Measurements from ENCODE around the gene UQCRHL. TPM values are rescaled to one million over a fixed set of nuclear protein-coding genes. Genes with fewer than 3 reads are reported as not detected.
"Not testable (repeated sequence)": the region's sequence is repeated elsewhere in the genome, so short reads cannot be mapped to it uniquely, and the experiment has no call there.

The UQCRHL gene
- total RNA-seq, 1 experiment from 2014 or later = 6.2 TPM

DNA sequence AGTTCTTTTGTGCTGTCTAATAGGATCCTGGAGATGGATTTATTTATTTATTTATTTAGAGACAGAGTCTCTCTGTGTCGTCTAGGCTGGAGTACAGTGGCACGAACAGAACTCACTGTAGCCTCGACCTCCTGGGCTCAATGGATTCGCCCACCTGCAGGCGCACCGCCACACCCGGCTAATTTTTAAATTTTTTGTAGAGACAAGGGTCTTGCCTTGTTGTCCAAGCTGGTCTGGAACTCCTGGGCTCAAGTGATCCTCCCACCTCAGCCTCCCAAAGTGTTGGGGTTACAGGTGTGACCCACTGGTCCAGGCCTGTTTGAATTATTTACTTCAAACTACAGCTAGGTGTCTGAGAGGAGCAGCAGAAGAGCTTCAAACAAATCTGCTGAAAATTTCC, 30.5 kb upstream of the UQCRHL start:
- Histone ChIP-seq H3K4me3 (no peak overlapping the region), H3K36me3 (no peaks in the 10 kb centered on the region), H3K9me3 (no peaks in the 10 kb centered on the region), H3K27me3 (no peaks in the 10 kb centered on the region)
- DNase-seq = no peak

DNA sequence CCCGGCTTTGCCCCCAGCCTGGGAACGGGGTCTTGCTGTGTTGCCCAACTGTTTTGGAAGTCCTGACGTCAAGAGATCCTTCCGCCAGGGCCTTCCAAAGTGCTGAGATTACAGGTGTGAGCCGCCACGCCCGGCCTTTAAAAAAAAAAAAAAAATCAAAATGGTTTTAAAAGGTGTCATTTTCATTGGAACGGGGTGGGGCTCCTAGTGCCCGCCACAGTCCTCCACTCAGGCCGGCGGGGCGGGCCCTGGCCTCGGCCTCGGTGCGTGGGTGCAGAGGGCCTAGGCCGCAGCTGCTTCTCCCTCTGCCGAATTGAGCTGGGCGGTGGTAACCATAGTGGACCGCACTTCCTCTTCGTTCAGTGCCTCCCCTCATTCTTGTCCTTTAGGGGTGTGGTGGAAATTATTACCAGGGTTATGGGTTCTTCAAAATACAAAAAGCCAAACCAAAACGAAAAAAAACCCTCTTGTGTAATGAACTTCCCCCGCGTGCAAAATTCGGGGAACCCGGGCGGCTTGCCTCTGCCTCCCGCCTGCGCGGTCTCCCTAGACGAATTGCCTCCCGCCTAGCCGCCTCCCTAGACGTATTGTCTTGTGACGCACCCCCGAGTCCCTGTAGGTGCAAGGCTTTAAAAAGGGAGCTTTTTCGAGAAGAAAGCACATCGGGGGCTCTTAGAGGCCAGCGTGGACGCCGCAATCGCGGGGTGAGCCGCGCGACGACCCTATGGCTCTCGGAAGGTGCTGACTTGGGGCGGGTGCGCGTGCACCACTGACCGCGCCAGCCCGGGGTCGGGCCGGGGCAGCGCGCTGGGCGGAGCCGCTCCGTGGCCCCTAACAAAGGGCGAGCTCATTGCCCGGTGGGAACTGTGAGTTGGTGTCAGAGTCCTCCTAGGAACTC, 29.6 kb upstream of the UQCRHL start:
- Histone ChIP-seq H3K27me3 (no peaks in the 10 kb centered on the region), H3K9me3 (no peaks in the 10 kb centered on the region), H3K4me3 (no peak overlapping the region; the same call in 1 of the 2 replicates), H3K36me3 (no peaks in the 10 kb centered on the region)
- DNase-seq = no peak

DNA sequence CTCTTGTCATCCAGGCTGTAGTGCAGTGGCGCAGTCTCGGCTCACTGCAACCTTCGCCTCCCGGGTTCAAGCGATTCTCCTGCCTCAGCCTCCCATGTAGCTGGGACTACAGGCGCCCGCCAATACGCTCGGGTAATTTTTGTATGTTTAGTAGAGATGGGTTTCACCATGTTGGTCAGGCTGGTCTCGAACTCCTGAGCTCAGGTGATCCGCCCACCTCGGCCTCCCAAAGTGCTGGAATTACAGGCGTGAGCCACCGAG, 29.0 kb upstream of the UQCRHL start:
- DNase-seq, H3K36me3 ChIP-seq, H3K27me3 ChIP-seq, H3K9me3 ChIP-seq: not testable (repeated sequence)
- peak overlapping the region; percentile 49 for H3K4me3 ChIP-seq

DNA sequence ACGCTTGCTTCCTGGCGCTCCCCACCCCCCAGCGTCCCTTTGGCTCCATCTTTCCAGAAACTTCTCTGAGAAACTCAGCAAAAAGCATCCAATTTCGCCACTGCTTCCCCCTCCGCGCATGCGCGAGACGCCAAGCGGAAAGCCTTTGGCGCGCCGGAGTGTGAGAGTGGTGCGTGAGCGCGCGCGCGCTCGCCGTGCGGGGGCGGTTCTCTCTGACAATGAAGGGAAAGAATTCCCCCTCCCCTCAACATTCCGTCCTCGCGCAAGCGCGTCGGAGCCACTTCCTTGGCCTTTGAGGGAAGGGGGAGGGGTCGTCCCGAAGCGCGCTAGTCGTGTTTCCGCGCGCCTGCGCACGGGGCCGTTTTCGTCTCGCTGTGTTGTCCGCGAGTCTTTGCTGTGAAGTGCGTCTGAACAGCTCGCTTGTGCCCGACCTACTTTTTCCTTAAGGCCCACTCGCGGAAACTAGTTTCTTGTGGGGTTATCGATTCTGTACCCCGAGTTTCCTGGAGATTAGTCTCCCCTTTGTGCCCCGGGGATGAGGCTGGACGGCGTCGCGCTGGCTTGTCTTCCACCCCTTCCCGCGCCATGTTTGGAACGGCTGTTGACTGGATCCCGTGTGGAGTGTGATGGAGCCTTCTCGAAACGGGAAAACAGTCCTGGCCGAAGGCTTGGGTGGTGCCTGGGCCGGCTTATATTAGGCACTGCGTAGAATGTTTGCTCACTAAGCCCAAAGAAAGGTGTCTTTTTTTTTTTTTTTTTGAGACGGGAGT, 28.5 kb upstream of the UQCRHL start:
- Histone ChIP-seq H3K4me3 (peak overlapping the region; percentile 65), H3K9me3 (no peaks in the 10 kb centered on the region), H3K27me3 (no peaks in the 10 kb centered on the region), H3K36me3 (no peaks in the 10 kb centered on the region)
- DNase-seq = peak; percentile 98

DNA sequence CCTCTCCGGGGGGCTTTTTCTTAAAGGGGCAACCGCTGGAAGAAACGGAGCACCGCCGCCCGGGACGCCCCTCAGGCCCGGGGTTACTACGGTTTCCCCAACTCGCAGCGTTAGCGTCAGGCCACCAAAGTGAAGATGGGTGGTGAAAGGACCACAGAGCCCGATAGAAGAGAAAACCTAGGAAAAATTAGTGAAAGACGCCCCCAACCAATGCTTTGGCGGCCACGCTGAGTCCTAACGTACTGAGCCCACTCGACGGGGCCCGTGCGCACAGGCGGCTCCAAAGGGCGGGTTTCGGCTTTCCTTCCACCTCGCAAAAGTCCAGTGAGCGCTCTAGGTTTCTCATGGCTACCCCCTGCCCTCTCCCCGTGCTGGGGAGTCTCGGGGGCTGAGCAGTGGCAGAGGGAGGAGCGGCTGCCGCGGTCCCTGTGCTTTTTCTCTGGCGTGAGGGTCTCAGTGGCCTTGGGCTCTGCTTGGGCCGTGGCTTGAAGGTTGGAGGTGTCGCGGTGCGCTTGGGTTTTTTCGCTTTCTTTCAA, 27.8 kb upstream of the UQCRHL start:
- H3K9me3 ChIP-seq = no peaks in the 10 kb centered on the region
- H3K4me3 ChIP-seq = peak overlapping the region; percentile 65
- DNase-seq = no peak
- H3K27me3 ChIP-seq = no peaks in the 10 kb centered on the region
- H3K36me3 ChIP-seq = no peaks in the 10 kb centered on the region

DNA sequence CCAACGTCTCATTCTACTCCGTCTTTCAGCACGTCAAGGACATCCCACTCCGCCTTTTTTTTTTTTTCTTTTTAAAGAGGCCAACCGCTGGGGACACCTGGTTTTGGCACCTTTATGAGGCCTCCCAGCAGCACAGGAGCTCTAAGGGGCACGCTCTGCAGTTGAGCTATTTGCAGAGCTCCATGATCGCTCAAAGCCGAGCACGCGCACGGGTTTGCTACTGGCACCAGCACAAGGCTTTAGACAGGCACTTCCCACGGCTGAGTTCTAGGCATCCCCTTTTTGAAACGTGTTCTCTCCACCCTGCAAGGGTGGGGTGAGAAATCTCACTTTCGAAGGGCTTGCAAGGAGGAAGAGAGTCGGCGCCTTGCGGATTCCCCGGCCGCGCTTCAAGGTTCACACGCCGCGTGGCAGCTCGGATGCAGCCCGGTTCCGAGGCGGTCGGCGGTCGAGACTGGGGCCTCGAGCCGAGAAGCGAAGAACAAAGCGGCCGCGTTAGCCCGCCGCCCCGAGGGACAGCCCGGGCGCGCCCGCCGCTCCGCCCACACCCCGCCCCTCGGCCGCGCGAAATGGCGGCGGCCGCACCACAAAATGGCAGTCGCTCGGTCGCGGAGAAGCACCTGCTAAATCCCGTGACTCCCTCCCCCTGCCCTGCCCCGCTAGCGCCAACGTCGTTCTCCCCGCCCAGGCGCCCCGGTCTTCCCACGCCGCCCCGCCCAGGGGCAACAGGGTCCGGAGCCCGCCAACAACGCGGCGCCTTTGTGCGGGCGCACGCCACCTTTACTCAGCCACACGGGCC, 27.2 kb upstream of the UQCRHL start:
- DNase-seq = peak; percentile 93

DNA sequence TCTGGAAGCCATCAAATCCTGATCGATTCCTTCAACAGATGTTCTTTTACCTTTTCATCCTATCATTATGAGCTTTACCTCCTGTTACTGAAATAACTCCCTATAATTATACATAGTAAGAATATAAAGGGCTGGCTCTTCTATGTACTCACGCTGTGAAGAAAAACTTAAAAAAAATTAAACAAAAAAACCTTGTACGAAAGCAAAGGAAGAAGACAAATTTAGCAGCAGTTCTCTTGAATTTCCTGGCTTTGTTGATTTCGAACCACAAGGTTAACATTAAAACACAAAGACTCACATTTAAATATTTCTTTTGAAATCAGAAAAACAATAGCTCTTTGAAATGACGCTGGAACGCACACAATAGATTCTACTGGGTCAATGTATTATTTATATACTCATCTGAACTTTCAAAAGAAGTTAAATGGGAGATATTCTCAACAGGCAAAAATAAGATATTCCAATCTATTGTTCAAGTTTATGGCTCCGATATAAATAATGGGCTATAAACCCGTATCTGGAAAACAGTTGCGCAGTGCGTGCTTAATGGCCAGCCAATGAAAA, 26.5 kb upstream of the UQCRHL start:
- no peaks in the 10 kb centered on the region for H3K27me3 ChIP-seq
- H3K9me3 ChIP-seq = no peaks in the 10 kb centered on the region
- peak overlapping the region; percentile 65 for H3K4me3 ChIP-seq
- no peak for DNase-seq
- no peaks in the 10 kb centered on the region for H3K36me3 ChIP-seq

More for the DNA sequence above, 27.2 kb upstream of the UQCRHL start:
- Histone ChIP-seq H3K4me3 (peak overlapping the region; percentile 65), H3K9me3 (no peaks in the 10 kb centered on the region), H3K27me3 (no peaks in the 10 kb centered on the region), H3K36me3 (no peaks in the 10 kb centered on the region)

DNA sequence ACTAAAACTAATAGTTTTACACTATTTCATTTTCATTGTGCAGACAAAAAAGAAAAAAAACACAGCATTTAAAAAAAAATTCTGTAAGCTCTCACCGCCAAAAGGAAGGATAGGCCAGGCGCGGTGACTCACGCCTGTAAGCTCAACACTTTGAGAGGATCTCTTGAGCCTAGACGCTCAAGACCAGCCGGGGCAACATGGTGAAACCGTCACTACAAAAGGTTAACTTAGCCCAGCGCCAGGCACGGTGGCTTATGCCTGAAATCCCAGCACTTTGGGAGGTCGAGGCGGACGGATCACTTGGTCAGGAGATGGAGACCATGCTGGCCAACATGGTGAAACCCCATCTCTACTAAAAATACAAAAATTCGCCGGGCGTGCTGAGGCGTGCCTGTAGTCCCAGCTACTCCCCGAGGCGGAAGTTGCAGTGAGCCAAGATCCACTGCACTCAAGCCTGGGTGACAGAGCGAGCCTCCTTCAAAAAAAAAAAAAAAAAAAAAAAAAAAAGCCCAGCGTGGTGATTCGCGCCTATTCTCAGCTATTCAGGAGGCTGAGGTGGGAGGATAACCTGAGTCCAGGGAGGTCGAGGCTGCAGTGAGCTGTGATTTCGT, 25.7 kb upstream of the UQCRHL start:
- Histone ChIP-seq H3K4me3 (peak overlapping the region; percentile 65), H3K36me3 (no peaks in the 10 kb centered on the region), H3K27me3 (no peaks in the 10 kb centered on the region), H3K9me3 (no peaks in the 10 kb centered on the region)
- peak; percentile 86 for DNase-seq

DNA sequence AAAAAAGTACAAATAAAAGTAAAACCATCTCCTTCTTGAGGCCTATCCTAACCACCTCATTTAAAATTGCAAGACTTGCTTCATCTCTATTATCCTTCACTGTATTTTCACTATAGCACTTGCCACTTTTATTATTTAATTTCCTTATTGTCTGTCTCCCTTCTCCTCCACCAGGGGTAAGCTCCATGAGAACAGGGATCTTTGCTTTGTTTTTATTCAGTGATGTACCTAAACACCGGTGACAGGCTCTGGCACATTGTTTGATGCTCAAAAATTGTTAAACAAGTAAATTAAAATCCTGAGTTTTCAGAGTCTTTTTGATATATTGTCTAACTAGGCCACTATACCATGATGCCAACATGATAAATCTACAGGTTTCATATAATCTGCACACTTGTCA, 22.8 kb upstream of the UQCRHL start:
- DNase-seq = no peak
- no peak overlapping the region for H3K4me3 ChIP-seq
- no peaks in the 10 kb centered on the region for H3K36me3 ChIP-seq
- H3K9me3 ChIP-seq = no peaks in the 10 kb centered on the region
- no peaks in the 10 kb centered on the region for H3K27me3 ChIP-seq

DNA sequence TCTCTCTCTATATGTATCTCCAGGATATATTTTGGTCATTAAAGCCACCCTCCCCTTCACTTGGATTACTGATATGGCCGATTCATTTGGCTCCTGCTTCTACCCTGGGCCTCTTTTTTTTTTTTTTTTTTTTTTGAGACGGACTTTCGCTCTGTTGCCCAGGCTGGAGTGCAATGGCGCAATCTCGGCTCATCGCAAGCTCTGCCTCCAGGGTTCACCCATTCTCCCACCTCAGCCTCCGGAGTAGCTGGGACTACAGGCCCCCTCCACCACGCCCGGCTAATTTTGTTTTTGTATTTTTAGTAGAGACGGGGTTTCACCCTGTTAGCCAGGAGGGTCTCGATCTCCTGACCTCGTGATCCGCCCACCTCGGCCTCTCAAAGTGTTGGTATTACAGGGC, 21.5 kb upstream of the UQCRHL start:
- not testable (repeated sequence) for H3K27me3 ChIP-seq, H3K4me3 ChIP-seq, H3K36me3 ChIP-seq, H3K9me3 ChIP-seq, DNase-seq

DNA sequence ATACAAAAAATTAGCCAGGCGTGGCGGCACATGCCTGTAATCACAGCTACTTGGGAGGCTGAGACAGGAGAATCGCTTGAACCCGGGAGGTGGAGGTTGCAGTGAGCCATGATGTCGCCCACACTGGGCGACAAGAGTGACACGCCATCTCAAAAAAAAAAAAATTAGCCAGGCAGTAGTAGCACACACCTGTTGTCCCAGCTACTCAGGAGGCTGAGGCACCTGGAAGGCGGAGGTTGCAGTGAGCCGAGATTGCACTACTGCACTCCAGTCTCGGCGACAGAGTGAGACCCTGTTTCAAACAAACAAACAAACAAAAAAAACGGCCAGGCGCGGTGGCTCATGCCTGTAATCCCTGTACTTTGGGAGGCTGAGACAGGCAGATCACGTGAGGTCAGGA, 20.1 kb upstream of the UQCRHL start:
- H3K4me3 ChIP-seq, H3K27me3 ChIP-seq, DNase-seq, H3K36me3 ChIP-seq, H3K9me3 ChIP-seq: not testable (repeated sequence)

DNA sequence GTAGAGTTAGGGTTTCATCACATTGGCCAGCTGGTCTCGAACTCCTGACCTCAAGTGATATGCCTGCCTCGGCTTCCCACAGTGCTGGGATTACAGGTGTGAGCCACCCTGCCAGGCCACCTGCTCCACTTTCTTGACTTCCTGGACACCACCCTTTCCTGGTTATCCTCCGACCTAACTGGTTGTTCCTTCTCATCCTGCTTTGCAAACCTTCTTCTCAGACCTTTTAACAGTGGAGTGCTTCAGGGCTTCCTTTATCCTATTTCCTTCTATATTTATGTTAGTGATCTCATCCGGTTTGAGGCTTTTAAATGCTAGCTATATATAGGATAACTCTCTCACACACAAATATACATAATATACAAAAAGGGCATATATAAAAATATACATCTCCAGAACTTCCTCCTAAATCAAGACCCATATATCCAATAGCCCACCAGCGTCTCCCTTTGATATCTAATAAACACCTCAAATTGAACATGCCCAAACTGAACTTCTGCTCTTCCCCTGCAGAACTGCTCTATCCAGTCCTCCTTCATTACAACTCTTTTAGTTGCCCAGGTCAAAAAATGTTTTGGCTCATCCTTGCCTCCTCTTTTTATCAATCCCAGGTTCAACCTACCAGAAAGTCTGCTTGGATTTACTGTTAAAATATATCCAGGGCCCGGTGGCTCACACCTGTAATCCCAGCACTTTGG, 19.5 kb upstream of the UQCRHL start:
- Histone ChIP-seq H3K36me3 (no peaks in the 10 kb centered on the region), H3K9me3 (no peaks in the 10 kb centered on the region), H3K4me3 (no peak overlapping the region), H3K27me3 (no peaks in the 10 kb centered on the region)
- no peak for DNase-seq

DNA sequence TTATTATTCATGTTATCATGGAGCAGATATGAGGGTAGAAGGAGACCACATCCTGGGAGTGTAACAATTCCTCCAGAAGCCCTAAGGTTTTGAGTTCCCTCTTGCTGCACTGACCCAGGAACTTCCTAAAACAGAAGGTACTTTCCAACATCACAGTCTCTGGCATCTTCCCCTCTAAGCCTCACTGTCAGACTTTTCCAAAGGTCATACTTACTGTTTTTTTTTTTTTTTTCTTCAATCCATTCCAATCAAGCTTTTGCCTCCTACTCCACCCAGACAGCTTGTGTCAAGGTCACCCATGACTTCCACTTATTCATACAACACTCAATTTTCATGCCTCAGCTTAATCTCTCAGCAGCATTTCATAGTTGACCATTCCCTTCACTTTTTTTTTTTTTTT, 18.4 kb upstream of the UQCRHL start:
- no peak for DNase-seq

DNA sequence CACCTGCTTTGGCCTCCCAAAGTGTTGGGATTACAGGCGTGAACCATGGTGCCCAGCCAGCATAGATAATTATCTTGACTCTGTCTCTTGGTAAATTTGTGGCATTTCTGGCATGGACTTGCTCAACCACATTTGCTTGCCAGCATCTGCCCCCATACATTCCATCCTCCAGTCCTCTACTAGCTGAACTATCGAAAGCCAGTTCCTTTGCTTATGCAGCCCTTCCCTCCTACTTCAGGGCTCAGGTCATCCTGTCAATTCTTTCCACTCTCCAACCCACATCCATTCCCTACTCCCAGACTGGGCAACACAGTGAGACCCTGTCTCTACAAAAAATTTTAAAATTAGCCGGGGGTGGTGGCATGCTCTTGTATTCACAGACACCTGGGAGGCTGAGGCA, 13.0 kb upstream of the UQCRHL start:
- no peaks in the 10 kb centered on the region for H3K9me3 ChIP-seq
- H3K36me3 ChIP-seq = no peaks in the 10 kb centered on the region
- no peaks in the 10 kb centered on the region for H3K27me3 ChIP-seq
- no peak overlapping the region for H3K4me3 ChIP-seq
- DNase-seq = peak; percentile 37

More for the DNA sequence above, 18.4 kb upstream of the UQCRHL start:
- Histone ChIP-seq H3K9me3 (no peaks in the 10 kb centered on the region), H3K27me3 (no peaks in the 10 kb centered on the region), H3K36me3 (no peaks in the 10 kb centered on the region), H3K4me3 (no peak overlapping the region)

DNA sequence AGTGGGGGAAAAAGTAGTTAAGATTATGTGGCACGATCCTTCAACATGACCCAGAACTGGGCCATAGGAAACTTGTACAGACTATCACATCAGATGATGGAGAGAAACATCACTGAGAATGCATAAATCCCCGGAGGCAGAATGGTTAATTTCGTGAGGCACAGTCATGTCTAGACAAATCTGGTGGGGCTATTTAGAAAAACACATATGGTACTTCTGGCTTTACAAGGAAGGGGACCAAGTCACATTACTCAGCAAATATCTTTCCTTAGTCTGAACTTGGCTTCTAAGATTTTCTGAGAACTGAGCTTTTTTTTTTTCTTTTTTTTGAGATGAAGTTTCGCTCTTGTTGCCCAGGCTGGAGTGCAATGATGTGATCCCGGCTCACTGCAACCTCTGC, 9.2 kb upstream of the UQCRHL start:
- Histone ChIP-seq H3K4me3 (no peak overlapping the region), H3K9me3 (no peaks in the 10 kb centered on the region), H3K27me3 (no peaks in the 10 kb centered on the region), H3K36me3 (no peaks in the 10 kb centered on the region)
- DNase-seq = no peak

DNA sequence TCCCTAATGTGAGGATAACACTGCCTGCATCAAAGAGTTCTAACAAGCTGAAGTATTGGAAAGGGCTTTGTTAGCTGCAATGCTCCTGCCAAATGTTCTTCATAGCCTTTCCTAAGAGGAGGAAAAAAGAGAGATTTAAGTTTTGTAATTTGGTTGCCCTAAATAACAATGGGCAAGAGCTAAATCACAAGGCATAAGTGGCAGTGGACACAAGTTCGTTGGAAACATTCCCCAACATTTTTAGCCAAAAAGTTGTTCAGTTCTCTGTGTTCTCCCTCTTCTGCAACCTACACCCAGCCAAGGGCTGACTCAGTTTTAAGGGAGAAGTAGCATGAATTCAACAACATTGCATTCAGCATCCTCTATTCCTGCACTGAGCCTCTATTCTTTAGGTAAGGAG, 2.6 kb upstream of the UQCRHL start:
- no peaks in the 10 kb centered on the region for H3K36me3 ChIP-seq
- no peaks in the 10 kb centered on the region for H3K27me3 ChIP-seq
- H3K9me3 ChIP-seq = no peaks in the 10 kb centered on the region
- H3K4me3 ChIP-seq = no peak overlapping the region
- DNase-seq = no peak

All from MG63 (cell line).